ENCODE data around the gene ALDOB. TPM values are rescaled to one million over a fixed set of nuclear protein-coding genes. Genes with fewer than 3 reads are reported as not detected.

ALDOB gene
- total RNA-seq, 1 experiment from 2014 or later = not detected

DNA sequence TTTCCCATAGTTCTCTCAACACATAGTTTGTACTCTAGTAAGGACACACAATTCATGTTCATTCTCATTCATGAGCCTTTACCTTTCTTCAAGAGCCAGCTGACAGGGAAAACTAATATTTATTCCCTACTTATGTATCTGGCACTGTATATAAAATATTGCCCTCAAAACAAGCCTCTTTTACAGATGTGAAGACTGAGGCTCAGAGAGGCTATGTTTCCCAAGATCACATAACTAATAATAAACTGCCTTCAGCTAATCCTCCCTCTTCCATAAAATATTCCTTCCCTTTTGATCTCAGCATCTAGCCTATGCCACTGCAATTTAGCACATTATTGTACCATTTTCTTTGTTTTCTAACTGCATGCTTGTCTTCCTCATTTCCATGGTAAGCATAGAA is 18.2 kb downstream of the ALDOB start:
- ATAC-seq (no peak), DNase-seq (no peak)
- no peak overlapping the region for H3K4me3 ChIP-seq (ENCODE audit: low read length)
- BruUV-seq (replicated peaks) = no TSS peak
- no peaks in the 10 kb centered on the region for H3K27me3 ChIP-seq (ENCODE audit: low read length)
- H3K27ac ChIP-seq (ENCODE audit: low read length) = no peak overlapping the region
- no peak overlapping the region for H3K9ac ChIP-seq (ENCODE audit: low read length)
- intact Hi-C loops (cut with micrococcal nuclease) = no loop called here
- no peaks in the 10 kb centered on the region for H3K36me3 ChIP-seq (ENCODE audit: low read depth, low read length)
- H4K20me1 ChIP-seq (ENCODE audit: low read length) = no peaks in the 10 kb centered on the region
- H3F3A ChIP-seq (ENCODE audit: low read length, unreplicated experiment) = no peaks in the 10 kb centered on the region
- no peaks in the 10 kb centered on the region for H3K9me2 ChIP-seq (replicated peaks; ENCODE audit: low read length)
- no peaks in the 10 kb centered on the region for H3K4me1 ChIP-seq (ENCODE audit: insufficient read depth, low read length)
- no peak for TF ChIP-seq CTCF (conservative IDR thresholded peaks at IDR 0.05; ENCODE audit: low read depth, low read length)
- no peak for TF ChIP-seq EZH2 (IDR thresholded peaks at IDR 0.05; ENCODE audit: low read length, unreplicated experiment)
- H2AFZ ChIP-seq (ENCODE audit: low read length) = no peak overlapping the region
- no peaks in the 10 kb centered on the region for H3K79me2 ChIP-seq (ENCODE audit: low read length)
- no peaks in the 10 kb centered on the region for H3K9me3 ChIP-seq (ENCODE audit: low read length)
- CTCF ChIA-PET = no interaction called here
- POLR2A ChIA-PET (ENCODE audit: unreplicated experiment) = no interaction called here
- H3K4me2 ChIP-seq (ENCODE audit: low read length) = no peak overlapping the region

- no TSS peak for BruUV-seq (replicated peaks)
- Histone ChIP-seq H3K9me3 (ENCODE audit: low read length) (no peaks in the 10 kb centered on the region), H3K9ac (ENCODE audit: low read length) (no peak overlapping the region), H3K4me1 (ENCODE audit: insufficient read depth, low read length) (no peaks in the 10 kb centered on the region), H3K9me2 (replicated peaks; ENCODE audit: low read length) (no peaks in the 10 kb centered on the region), H3K27ac (ENCODE audit: low read length) (no peak overlapping the region), H3K4me3 (ENCODE audit: low read length) (no peak overlapping the region), H2AFZ (ENCODE audit: low read length) (no peak overlapping the region), H3K27me3 (ENCODE audit: low read length) (no peaks in the 10 kb centered on the region), H3K79me2 (ENCODE audit: low read length) (no peaks in the 10 kb centered on the region), H4K20me1 (ENCODE audit: low read length) (no peaks in the 10 kb centered on the region), H3F3A (ENCODE audit: low read length, unreplicated experiment) (no peaks in the 10 kb centered on the region), H3K4me2 (ENCODE audit: low read length) (no peak overlapping the region), H3K36me3 (ENCODE audit: low read depth, low read length) (no peaks in the 10 kb centered on the region)
- ATAC-seq (no peak), DNase-seq (no peak)
- no peak for TF ChIP-seq EZH2phosphoT487 (IDR thresholded peaks at IDR 0.05; ENCODE audit: borderline replicate concordance, low read length)
- no peak for TF ChIP-seq CTCF (conservative IDR thresholded peaks at IDR 0.05; ENCODE audit: low read depth, low read length)
- TF ChIP-seq EZH2 (IDR thresholded peaks at IDR 0.05; ENCODE audit: low read length, unreplicated experiment) = no peak
- ChIA-PET POLR2A (ENCODE audit: unreplicated experiment) (no interaction called here), CTCF (no interaction called here)
- intact Hi-C loops (cut with micrococcal nuclease) = no loop called here
Measured at GRCh38 chr9:101415578-101415977, 20.0 kb downstream of the ALDOB start.

GRCh38 chr9:101414839-101415238 is 20.7 kb downstream of the ALDOB start:
- no peak overlapping the region for H3K4me2 ChIP-seq (ENCODE audit: low read length)
- H3K4me3 ChIP-seq (ENCODE audit: low read length) = no peak overlapping the region
- H4K20me1 ChIP-seq (ENCODE audit: low read length) = no peaks in the 10 kb centered on the region
- H3K79me2 ChIP-seq (ENCODE audit: low read length) = no peaks in the 10 kb centered on the region
- DNase-seq (no peak), ATAC-seq (no peak)
- H3K27ac ChIP-seq (ENCODE audit: low read length) = no peak overlapping the region
- H3K9ac ChIP-seq (ENCODE audit: low read length) = no peak overlapping the region
- BruUV-seq (replicated peaks) = no TSS peak
- H3K9me2 ChIP-seq (replicated peaks; ENCODE audit: low read length) = no peaks in the 10 kb centered on the region
- H3K4me1 ChIP-seq (ENCODE audit: insufficient read depth, low read length) = no peaks in the 10 kb centered on the region
- POLR2A ChIA-PET (ENCODE audit: unreplicated experiment) = no interaction called here
- H3K27me3 ChIP-seq (ENCODE audit: low read length) = no peaks in the 10 kb centered on the region
- TF ChIP-seq EZH2phosphoT487 (IDR thresholded peaks at IDR 0.05; ENCODE audit: borderline replicate concordance, low read length) (no peak), EZH2 (IDR thresholded peaks at IDR 0.05; ENCODE audit: low read length, unreplicated experiment) (no peak), CTCF (conservative IDR thresholded peaks at IDR 0.05; ENCODE audit: low read depth, low read length) (no peak)
- H3K36me3 ChIP-seq (ENCODE audit: low read depth, low read length) = no peaks in the 10 kb centered on the region
- H3K9me3 ChIP-seq (ENCODE audit: low read length) = 0 out of 2 replicates have a peak, but pooled peaks cover under 1% of the 10 kb centered on the region
- H3F3A ChIP-seq (ENCODE audit: low read length, unreplicated experiment) = no peaks in the 10 kb centered on the region
- intact Hi-C loops (cut with micrococcal nuclease) = no loop called here
- CTCF ChIA-PET = no interaction called here
- H2AFZ ChIP-seq (ENCODE audit: low read length) = no peak overlapping the region

All from PC-3 (cell line).